OCI-LY1 (cell line): Measurements from ENCODE around the gene ERCC6L.

Experiments used
- H2AFZ ChIP-seq: fragments of 200-600 bp; sonication (generic), shearing (Covaris generic); 2 replicates; pipeline ENCODE4 v1.6.0; 2014; ENCODE audit warnings: antibody characterized with exemption, mild to moderate bottlenecking, low read length
- H3F3A ChIP-seq: fragments of 200-600 bp; sonication (generic), shearing (Covaris generic); 2 replicates; pipeline ENCODE4 v1.6.0; 2014; ENCODE audit warnings: mild to moderate bottlenecking, antibody characterized with exemption, low read length, moderate library complexity; ENCODE audit not compliant: insufficient read depth
- H3K27ac ChIP-seq: fragments of 200-600 bp; sonication (generic); 2 replicates; pipeline ENCODE4 v1.5.1; 2014; ENCODE audit warnings: low read length, mixed run types, mild to moderate bottlenecking, low read depth; ENCODE audit not compliant: poor library complexity, severe bottlenecking
- H3K27me3 ChIP-seq: fragments of 200-600 bp; sonication (generic); 2 replicates; pipeline ENCODE4 v1.6.0; 2014; ENCODE audit warnings: antibody characterized with exemption, mild to moderate bottlenecking, low read length, moderate library complexity; ENCODE audit not compliant: insufficient read depth
- H3K36me3 ChIP-seq: fragments of 200-600 bp; sonication (generic); 2 replicates; pipeline ENCODE4 v1.6.1; 2014; ENCODE audit warnings: mild to moderate bottlenecking, antibody characterized with exemption, low read length, moderate library complexity, mixed read lengths; ENCODE audit not compliant: insufficient read depth
- H3K4me1 ChIP-seq: fragments of 200-600 bp; sonication (generic); 2 replicates; pipeline ENCODE4 v1.5.1; 2014; ENCODE audit warnings: mild to moderate bottlenecking, low read length, moderate library complexity; ENCODE audit not compliant: insufficient read depth, severe bottlenecking
- H3K4me2 ChIP-seq: fragments of 200-600 bp; sonication (generic), shearing (Covaris generic); 2 replicates; pipeline ENCODE4 v1.6.1; 2014; ENCODE audit warnings: low read length
- H3K4me3 ChIP-seq: fragments of 200-600 bp; sonication (generic); 2 replicates; pipeline ENCODE4 v1.5.1; 2014; ENCODE audit warnings: low read length, low read depth, mild to moderate bottlenecking, mixed read lengths; ENCODE audit not compliant: poor library complexity, severe bottlenecking
- H3K79me2 ChIP-seq: fragments of 200-600 bp; shearing (Covaris generic); 2 replicates; pipeline ENCODE4 v1.6.1; 2016; ENCODE audit warnings: mixed run types, low read length, mixed read lengths; ENCODE audit not compliant: insufficient read depth
- H3K9ac ChIP-seq: fragments of 200-600 bp; sonication (generic), shearing (Covaris generic); 2 replicates; pipeline ENCODE4 v1.6.1; 2014; ENCODE audit warnings: mild to moderate bottlenecking, low read length, mixed read lengths
- H3K9me2 ChIP-seq: fragments of 200-600 bp; sonication (generic), shearing (Covaris generic); 2 replicates; pipeline ENCODE4 v1.6.1; 2014; ENCODE audit warnings: low read depth, mild to moderate bottlenecking, low read length, mixed read lengths
- H3K9me3 ChIP-seq: fragments of 200-600 bp; shearing (Covaris generic); 2 replicates; pipeline ENCODE4 v1.6.1; 2014; ENCODE audit warnings: low read length, mixed read lengths
- H4K20me1 ChIP-seq: fragments of 200-600 bp; sonication (generic), shearing (Covaris generic); 2 replicates; pipeline ENCODE4 v1.6.0; 2016; ENCODE audit warnings: mild to moderate bottlenecking, low read length; ENCODE audit not compliant: insufficient read depth
- CTCF ChIP-seq: fragments of 200-600 bp; sonication (generic), shearing (Covaris generic); IDR thresholded peaks from 2 replicates; pipeline ENCODE4 v1.5.1; 2017; ENCODE audit warnings: mild to moderate bottlenecking, antibody characterized with exemption, low read length, moderate library complexity, mixed read lengths
- EZH2 ChIP-seq: fragments of 200-600 bp; sonication (generic), shearing (Covaris generic); IDR thresholded peaks from 2 replicates; pipeline ENCODE4 v1.8.0; 2017; ENCODE audit warnings: borderline replicate concordance, mixed run types, mild to moderate bottlenecking, antibody characterized with exemption, low read length, moderate library complexity, mixed read lengths

The ERCC6L gene

GRCh38 chrX:72271812-72272211 lies 33.0 kb upstream of the ERCC6L start:
- H2AFZ ChIP-seq, result no peak overlapping the region
- H3K4me1 ChIP-seq, result peaks cover 24% of the 10 kb centered on the region
- H3K9me3 ChIP-seq, result no peaks in the 10 kb centered on the region
- no peaks in the 10 kb centered on the region for H3K27me3 ChIP-seq
- no peak overlapping the region for H3K9ac ChIP-seq
- peaks cover 12% of the 10 kb centered on the region for H3K79me2 ChIP-seq
- TF ChIP-seq EZH2, result no peak
- TF ChIP-seq CTCF, result no peak
- H3K4me2 ChIP-seq, result no peak overlapping the region
- H4K20me1 ChIP-seq, result no peaks in the 10 kb centered on the region
- H3K9me2 ChIP-seq, result no peaks in the 10 kb centered on the region
- H3K36me3 ChIP-seq, result peaks cover 92% of the 10 kb centered on the region
- H3K27ac ChIP-seq, result no peak overlapping the region
- no peak overlapping the region for H3K4me3 ChIP-seq
- no peaks in the 10 kb centered on the region for H3F3A ChIP-seq

- no peak overlapping the region for H3K4me2 ChIP-seq
- no peaks in the 10 kb centered on the region for H3K9me3 ChIP-seq
- no peak overlapping the region for H3K4me3 ChIP-seq
- peaks cover 86% of the 10 kb centered on the region for H3K36me3 ChIP-seq
- H3K27me3 ChIP-seq, result no peaks in the 10 kb centered on the region
- H3F3A ChIP-seq, result no peaks in the 10 kb centered on the region
- H4K20me1 ChIP-seq, result no peaks in the 10 kb centered on the region
- H2AFZ ChIP-seq, result no peak overlapping the region
- H3K9me2 ChIP-seq, result no peaks in the 10 kb centered on the region
- H3K79me2 ChIP-seq, result peaks cover 6% of the 10 kb centered on the region
- TF ChIP-seq EZH2 (no peak), CTCF (no peak)
- H3K27ac ChIP-seq, result no peak overlapping the region
- no peak overlapping the region for H3K9ac ChIP-seq
- H3K4me1 ChIP-seq, result peaks cover 24% of the 10 kb centered on the region
These were observed 32.4 kb upstream of the ERCC6L start for GRCh38 chrX:72271091-72271788.

- Histone ChIP-seq H4K20me1 (no peaks in the 10 kb centered on the region), H3K27ac (no peak overlapping the region)
These were observed 31.6 kb upstream of the ERCC6L start for GRCh38 chrX:72270316-72270866.

More at GRCh38 chrX:72270316-72270866, 31.6 kb upstream of the ERCC6L start:
- Histone ChIP-seq H3F3A (no peaks in the 10 kb centered on the region), H3K79me2 (no peaks in the 10 kb centered on the region), H3K4me1 (peaks cover 16% of the 10 kb centered on the region), H3K4me2 (no peak overlapping the region), H3K36me3 (peaks cover 78% of the 10 kb centered on the region), H2AFZ (no peak overlapping the region), H3K4me3 (no peak overlapping the region), H3K27me3 (no peaks in the 10 kb centered on the region), H3K9me3 (no peaks in the 10 kb centered on the region), H3K9ac (no peak overlapping the region), H3K9me2 (no peaks in the 10 kb centered on the region)
- no peak for TF ChIP-seq CTCF
- no peak for TF ChIP-seq EZH2
